AG08396 (cell line): ENCODE measurements around the gene PPP2R2B.

ENCODE experiments used
- DNase-seq: peaks from one replicate; pipeline ENCODE4 v3.0.0; 2012; ENCODE audit warnings: low spot score, mixed read lengths

Gene PPP2R2B

GRCh38 chr5:146884066-146884626 lies 5.6 kb upstream of the PPP2R2B start:
- no peak for DNase-seq

DNA sequence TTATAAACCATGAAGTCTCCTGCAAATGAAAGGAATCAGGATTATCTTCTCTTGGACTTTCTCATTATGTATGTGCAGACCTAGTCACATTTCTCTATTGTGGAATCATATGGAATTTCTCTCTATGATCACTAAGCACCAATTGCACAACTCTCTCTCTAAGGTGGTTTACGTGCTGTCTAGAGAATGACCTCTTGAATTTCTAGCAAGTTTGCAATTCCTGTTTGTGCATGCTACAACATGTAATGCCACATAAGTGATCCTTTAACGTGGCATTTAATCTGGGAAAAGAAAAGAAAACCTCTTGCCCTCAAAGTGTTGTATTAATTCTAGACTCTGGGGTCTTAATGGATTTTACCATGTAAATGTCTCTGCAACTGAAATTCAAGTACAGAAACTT lies 5.0 kb upstream of the PPP2R2B start:
- no peak for DNase-seq

GRCh38 chr5:146880966-146881365 lies 2.4 kb upstream of the PPP2R2B start:
- DNase-seq, result no peak

- peak; percentile 39 for DNase-seq
Observed at GRCh38 chr5:146877783-146878475, 628 bp downstream of the PPP2R2B start.

DNA sequence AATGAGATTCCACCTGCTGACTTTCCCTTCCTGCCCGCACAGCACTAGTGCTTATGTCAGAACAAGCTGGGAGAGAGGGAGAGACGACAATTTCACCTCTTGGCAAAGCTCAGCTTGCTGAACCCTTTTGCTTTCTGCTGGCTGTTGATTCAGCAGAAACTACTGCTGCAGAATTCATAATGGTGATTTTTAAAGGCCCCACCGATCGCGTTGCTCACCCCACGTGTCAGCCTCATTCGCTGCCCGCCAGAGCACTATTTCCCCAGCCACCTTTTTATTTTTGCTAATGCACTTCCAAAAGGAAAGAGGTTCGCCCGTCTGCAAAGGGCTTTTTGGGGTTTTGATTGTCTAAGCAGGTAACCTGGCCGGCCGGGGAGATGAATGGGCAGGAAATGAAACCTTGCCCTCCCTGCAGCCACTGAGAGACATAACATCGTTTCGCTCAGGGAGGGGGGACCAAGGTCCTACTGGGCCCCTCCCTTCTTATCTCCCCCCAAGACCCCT lies 1.3 kb downstream of the PPP2R2B start:
- no peak for DNase-seq

DNA sequence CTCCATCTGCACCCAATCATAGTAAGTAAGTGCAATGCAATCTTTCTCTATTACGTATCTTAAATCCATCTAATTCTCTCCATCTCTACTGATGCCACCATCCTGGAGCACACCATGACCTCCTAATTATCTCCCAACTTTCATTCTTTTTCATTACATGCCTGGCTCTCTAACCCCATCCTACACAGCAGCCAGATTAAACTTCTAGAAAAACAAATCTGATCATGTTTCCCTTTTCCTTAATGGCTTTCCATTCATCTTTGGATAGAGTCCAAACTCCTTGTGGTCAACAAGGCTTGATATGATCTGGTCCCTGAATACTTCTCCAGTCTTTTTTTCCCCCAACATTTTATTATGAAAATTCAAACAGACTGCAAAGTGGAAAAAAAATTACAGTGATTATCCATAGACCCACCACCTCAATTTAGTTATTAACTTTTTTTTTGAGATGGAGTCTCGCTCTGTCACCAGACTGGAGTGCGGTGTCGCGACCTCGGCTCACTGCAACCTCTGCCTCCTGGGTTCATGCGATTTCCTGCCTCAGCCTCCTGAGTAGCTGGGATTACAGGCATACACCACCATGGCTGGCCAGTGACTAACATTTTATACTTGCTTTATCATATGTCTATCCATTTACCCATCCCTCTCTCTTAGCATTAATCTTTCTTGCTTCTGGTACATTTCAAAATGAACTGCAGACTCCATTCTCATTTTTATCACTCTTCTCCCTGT lies 5.2 kb downstream of the PPP2R2B start:
- DNase-seq, result no peak

DNA sequence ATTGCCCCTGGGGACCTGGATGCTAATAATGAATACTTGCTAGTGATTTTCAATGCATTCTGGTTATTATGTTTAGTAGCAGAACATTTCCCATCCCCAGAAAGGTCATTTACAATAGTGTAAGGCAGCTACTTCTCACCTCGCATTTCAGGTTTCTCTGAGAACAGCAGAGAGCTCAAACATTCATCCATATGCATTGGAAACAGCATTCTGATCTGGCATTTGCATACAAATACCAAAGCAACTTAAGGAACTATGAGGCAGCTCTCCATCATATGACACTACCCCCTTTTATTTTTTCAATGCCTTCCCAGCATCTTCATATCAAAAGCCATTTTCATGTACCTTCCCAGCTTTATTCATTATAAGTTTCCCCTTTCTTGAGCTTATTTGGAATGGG lies 6.4 kb downstream of the PPP2R2B start:
- no peak for DNase-seq

DNA sequence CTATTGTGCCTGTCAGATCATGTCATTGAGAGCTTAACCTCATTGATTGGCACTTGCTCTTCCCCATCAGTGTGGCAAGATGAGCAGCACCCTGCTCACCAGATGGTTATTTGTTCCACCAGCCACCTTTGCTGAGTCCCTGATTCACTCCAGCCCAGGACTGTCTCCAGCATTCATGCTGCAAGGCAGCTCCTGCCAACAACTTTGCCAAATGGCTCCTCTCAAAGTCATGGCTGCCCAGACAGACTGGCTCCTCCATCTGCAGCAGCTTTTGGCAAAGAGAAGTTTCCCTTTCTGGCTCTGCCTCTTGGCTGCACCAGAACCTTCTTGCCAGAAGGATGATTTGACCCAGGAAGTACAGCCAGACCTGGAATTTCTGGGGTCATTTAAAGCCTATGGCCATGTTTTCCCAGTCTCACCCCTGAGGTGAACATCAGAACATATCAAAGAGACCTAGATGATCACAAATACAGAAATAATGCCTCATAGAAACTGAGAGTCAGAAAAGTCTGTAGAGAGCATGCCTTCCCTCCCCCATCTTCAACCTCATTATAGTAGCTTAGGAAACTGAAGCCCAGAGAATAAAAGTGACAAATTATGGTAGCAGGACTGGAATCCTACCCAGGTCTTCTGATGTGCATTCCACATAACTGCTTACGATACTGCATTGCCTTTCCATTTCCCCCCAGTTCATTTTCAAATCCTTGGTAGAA lies 10.4 kb downstream of the PPP2R2B start:
- no peak for DNase-seq

DNA sequence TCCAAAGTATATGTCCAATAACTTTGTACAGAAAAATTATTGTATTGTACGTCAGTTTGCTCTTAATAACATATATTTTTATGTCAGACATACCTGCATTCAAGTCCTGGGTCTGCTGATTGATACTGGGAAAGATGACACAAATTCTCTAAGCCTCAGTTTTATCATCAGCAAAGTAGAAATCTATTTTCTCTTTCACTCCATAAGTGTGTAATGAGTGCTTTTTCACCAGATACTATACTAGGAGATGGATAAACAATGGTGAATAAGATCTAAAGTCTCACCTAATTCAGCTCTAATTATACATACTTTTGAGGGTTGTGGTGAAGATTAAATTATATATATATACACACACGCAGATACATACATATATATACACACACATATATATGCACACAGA lies 12.3 kb downstream of the PPP2R2B start:
- DNase-seq, result no peak

GRCh38 chr5:146862641-146863040 lies 15.9 kb downstream of the PPP2R2B start:
- no peak for DNase-seq

- no peak for DNase-seq
Observed at GRCh38 chr5:146860213-146860893, 18.2 kb downstream of the PPP2R2B start.

DNA sequence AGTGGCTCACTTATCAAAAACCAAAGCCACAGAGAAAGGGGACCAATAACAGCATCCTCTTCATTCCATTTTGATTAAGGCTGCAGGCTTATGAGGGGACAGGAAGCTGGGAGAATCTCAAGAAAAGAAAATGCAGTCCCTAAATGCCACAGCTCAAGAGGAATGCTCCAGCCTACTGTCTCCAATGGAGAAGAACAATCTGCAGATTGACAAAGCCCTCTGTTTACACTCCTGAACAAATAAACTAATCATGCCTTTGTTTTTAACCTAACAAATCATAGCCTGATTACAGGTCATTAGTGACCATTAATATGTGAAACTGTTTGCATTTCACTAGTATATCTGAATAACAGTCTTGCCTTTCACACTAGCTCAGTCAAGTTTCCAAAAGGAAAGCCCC lies 26.5 kb downstream of the PPP2R2B start:
- no peak for DNase-seq

GRCh38 chr5:146851133-146851532 lies 27.4 kb downstream of the PPP2R2B start:
- no peak for DNase-seq

- no peak for DNase-seq
Observed at GRCh38 chr5:146849694-146850303, 28.8 kb downstream of the PPP2R2B start.

GRCh38 chr5:146848133-146848532 lies 30.4 kb downstream of the PPP2R2B start:
- no peak for DNase-seq

DNA sequence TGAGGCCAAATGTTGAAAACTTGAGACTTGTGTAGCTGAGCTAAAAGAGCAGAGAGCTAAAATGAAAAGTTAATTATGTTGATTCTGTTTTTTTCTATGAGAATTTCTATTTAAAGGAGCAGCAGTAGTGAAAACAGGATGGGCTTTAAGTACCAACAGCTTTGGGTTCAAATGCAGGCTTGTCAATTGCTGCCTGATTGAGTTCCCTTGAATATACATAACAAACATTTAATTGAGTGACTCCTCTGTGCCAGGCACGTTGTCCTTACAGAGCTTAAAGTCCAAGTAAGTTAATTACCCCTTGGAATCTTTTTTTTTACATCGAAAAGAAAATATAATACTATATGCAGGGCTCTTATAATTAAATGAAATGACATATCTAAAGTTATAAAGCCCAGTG lies 38.5 kb downstream of the PPP2R2B start:
- no peak for DNase-seq

DNA sequence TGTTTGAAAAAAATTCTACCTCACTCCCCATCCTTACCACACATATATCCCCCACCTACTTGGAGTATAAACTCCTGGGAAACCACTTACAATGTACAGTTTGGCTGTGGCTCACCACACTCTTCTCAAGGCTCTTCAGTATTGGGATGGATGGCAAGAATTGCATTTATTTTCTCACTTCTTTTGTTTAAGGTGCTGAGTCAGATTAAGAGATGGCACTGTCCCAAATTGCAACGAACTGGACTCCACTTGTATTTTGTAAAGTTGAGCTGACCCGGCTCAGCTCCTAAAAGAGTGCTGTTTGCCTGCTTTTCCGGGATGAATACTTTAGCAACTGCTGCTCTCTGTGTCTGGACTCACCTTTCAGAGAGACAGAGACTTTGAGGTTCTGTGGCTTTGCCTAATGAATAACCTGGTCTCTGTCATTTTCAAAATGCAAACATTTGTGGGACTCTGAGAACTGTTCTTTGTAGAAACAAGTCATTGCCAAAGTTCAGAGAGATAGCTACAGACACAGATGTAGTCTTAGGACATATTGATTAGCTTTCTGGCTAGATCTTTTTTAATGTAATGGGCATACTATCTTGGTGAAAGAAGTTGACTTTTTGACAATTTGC lies 42.2 kb downstream of the PPP2R2B start:
- DNase-seq, result no peak

GRCh38 chr5:146832985-146833732 lies 45.4 kb downstream of the PPP2R2B start:
- DNase-seq, result no peak

DNA sequence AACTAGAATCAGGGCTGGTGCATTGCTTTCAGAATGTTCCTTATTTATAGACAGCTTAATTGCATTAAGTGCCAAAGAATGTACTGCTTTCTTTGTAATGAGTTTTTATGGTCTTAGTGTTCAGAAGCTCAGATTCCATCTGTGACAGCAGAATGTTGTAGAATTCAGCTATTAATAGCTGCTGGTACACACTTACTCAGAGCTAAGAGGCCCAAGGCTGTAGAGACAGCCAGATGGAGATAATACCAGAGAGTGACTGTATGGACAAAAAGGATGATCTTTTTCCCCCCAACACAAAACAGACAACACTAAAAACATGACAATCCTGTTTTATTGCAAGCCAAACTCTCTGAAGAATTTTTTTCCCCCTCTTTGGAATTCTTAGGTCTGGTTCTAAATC lies 50.2 kb downstream of the PPP2R2B start:
- no peak for DNase-seq

DNA sequence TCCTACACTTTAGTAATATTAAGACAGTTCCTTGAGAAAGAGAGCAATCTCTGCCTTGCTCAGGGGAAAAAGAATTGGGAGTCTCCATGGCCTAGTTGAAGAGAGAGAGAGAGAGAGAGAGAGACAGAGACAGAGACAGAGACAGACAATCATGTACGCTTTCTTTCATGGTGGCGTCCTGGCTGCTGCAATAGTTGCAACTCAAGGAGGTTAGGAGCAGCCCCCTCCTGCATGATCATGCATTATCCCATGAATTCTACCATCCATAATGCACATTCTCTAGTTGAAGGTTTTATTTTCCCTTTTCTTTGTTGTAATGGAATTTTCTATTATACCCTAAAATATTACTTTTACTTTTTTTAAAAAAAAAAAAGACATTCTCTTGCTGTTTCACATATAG lies 50.7 kb downstream of the PPP2R2B start:
- no peak for DNase-seq
